HG02884 (cell line): Measurements from ENCODE around the gene ABCA13.

ENCODE experiments used
- ATAC-seq: cut with Tn5 transposase; IDR thresholded peaks from one replicate; pipeline ENCODE4 v1.9.1; 2021; ENCODE audit warnings: mild to moderate bottlenecking, moderate library complexity; ENCODE audit not compliant: unreplicated experiment

The ABCA13 gene

DNA sequence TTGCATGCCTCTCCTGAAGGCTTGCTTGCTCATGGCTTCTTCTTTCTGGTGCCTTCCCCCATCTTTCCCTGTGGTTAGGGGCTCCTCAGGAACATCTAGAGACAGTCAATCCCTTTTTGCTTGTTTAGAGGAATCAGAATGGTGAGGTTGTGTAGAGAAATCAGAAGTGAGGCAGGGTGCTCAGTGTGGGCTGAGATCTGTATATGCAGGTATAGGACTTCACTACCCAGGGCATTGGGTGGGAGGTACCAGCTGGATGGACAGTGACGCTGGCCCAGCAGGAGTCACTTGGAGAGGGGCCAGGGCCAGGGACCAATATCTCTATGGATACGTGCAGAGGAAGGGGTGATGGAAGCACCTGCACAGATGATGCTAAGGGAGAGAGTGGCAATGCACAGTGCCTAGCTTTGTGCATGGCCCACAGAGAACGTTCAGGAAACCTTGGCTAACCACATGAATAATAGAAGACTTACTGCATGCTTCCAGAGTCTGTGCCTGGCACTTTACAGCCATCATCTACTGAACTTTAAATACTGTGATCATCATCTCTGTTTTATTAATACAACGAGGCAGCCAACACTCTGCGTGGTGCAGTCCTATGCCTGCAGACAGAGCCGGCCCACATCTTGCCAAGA lies 255.2 kb downstream of the ABCA13 start:
- ATAC-seq = no peak

DNA sequence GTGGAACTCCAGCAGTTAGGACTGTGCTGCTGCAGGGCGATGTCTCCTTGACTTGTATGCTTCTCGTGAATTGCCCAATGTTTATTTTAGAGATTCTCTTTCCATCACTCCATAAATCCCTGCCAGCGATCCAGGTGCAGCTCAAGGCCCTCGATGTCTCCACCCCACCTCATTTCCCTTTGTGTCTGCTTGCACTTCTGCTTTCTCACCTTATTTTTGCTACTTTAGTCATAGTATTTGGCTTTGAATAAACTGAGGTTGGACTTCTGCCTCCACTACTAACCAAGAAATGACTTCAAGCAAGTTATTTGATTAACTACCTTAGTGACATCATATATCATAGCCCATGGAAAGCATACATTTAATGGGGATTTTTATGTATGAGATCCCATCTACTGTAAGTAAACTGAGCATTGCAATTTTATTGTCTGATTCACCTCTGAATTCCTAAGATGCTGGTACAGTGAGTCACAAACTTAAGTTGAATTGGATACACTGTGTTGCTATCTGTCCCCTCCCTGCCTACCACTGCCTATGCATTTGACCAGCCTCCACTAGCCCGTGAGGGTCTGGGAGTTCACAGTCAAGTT lies 255.8 kb downstream of the ABCA13 start:
- ATAC-seq = no peak

DNA sequence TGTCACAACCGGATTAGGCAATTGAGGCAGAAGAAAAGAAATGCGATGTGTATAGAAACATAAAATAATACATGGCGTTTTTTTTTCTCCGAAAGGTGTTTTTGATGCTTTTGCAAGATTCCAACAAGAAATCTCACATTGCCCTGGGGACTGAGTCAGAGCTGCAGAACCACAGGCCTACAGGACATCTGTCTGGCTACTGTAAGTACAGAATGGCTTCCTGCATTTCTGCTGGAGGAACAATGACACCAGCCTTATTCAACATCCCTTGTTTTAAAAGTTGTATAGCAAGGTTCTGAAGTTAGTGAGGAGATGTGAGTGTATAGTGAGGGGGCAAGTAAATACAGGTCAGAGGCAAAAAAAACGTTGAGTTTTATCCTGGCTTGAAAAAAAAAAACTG lies 256.4 kb downstream of the ABCA13 start:
- ATAC-seq = no peak

DNA sequence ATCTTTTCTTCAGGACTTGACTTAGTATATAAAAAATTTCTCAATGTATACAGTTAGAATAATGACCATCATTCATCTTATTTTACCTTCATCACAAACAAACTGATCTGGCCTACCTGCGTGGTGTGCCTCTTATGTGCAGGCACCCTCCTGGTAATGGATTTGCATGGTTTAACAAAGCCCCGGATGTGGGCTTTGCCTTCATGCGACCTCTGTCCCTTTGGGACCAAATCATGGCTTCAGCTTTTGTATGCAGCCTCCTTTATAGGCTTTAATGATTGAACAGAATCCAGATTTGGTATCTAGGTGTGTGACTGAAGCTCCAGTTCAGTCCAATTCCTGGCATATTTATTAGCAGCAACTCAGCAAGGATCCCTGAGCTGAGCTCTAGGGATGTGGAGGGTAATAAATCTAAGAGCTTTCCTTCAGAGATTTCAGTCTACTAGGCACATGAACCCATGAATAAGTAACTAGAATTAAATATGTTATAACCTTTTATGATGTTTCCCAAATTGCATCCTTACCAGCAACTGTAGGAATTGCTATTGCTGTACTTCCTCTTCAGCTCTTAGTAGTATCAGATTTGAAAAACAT lies 256.9 kb downstream of the ABCA13 start:
- ATAC-seq = no peak

DNA sequence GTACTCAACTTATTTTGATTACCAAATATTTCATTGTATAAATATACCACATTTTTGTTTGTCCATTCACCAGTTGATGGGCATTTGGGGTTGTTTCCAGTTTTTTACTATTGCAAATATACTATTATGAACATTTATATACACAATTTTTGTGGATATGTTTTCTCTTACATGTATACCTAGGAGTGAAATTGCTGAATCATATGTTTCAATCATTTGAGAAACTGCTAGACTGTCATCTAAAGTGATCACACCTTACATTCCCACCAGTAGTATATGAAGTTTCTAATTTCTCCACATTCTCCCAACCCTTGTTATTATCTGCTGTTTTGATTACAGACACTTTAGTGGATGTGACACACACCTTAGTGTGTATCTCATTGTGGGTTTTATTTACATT lies 257.9 kb downstream of the ABCA13 start:
- no peak for ATAC-seq

DNA sequence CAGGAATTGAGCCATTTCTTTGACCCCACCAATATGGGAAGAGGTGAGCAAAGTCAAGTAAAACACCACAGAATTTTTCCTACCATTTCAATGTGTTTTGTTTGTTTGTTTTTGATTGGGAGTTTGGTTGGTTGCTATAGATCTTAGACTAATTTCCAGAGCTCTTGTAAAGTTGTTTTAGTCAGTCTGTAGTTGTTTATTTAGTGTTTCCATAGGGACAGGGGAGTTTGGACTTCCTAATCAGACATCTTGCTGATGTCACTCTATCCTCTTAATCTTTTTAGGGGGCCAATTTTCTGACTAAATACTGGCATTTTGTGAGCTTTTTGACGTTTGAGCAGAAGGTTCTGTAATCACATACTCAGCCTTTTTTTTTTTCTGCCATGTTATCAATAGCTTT lies 266.9 kb downstream of the ABCA13 start:
- no peak for ATAC-seq

DNA sequence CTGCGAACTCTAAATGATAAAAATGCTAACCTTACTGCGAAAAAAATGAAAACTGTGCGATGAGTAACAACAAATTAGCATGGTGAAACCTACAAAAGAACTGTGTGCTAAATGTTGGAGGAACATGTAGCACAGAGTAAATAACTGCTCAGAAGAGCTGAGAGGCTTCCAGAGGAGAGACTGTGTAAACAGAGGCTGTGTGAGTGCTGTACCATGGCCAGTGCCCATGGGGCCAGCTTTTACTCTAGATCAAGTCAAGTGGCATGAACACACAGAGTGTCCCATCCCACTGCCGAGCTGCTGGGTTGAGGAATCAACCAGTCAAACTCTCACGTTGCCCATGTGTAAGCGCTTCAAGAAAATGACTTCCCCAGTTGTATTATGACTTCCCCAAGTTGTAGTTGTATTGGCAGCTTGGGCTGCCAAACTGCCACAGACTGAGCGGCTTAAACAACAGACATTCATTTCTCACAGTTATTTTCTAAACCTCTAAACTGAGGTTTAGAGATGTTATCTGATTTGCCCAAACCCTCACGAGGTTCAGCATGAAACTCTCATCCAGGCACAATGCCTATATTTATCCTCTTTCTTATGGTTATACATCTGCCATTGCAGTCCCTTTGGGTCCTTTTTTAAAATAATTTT lies 270.7 kb downstream of the ABCA13 start:
- ATAC-seq = no peak

DNA sequence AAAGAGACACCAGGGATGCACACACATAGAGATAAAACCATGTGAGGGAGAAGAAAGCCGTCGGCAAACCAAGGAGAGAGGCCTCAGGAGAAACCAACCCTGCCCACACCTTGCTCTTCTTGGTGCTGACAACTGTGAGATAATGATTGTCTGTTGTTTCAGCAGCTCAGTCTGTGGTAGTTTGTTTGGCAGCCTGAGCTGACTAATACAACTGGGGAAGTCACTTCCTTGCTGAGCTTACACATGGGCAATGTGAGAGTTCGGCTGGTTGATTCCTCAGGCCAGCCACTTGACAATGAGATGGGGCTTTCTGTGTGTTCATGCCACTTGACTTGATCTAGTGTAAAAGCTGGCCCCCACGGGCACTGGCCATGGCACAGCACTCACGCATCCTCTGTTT lies 271.8 kb downstream of the ABCA13 start:
- ATAC-seq = no peak

DNA sequence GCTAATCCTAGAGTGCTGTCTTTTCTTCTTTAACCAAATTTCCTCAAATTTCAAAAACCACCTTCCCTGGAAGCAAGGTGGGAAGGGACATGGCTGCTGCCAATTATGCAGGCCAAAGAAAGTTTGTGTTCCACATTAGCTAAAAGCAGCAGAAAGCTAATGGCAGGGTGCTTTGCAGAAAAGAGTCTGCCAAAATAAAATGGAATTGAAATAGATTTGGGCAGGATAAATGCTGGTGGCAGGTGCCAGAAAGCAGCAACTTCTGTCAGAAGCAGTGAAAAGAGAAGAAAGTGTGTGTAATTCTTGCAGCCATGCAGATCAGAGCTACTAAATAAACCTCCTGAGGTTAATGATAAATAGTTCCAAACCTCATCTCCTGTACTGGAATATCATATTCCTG lies 275.5 kb downstream of the ABCA13 start:
- ATAC-seq = no peak

DNA sequence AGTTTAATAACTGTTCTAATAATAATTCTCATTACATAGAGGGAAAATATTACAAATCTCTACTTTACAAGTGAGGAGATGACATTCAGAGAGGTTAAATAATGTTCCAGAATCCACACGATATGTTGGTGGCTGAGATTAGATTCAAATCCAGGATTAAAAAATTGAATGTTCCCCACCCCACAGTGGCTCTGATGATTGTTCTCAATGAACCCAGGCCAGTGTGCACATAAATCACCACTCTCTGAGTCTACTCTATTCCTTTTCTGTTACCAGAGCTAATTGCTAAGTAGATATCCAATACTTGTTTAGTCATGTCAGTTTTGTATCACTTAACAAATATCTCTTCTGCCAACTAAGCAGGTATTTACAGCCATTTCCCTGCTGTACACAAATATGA lies 281.0 kb downstream of the ABCA13 start:
- ATAC-seq = no peak

DNA sequence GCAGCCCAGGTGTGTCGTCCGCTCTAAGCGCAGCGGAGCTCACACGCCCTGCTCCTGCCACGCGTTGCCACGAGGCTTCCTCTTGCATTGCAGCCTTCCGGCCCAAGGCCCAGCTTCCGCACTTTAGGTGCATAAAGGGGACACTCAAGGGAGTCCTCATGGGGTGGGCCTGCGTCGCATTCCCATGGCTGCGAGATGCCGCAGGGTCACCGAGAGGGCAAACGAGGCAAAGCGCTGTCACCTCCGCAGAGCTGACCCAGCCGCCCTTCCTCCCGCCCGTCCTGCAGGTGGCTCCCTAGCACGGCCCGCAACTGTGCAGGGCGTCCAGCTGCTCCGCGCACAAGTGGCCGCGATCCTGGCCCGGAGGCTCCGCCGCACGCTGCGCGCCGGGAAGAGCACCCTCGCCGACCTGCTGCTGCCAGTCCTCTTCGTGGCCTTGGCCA lies 283.5 kb downstream of the ABCA13 start:
- no peak for ATAC-seq

DNA sequence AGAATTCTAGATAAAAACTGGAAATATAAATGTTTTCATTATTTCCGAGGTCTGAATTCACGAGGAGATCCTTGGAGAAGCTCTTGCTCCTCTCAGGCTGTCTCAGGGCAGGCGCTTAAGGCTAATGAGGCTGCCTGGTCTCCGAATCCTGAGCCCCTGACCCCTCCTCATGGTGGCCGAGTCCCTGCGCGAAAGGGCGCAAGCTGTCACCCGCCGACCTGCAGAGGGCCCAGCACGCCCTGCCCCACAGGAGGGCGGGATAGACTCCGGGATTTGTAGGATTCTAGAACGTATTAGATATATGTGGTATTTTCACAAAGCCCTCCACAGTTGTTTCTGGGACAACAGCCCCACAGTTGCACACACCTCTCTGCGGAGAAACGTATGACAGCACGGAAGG lies 284.1 kb downstream of the ABCA13 start:
- ATAC-seq = no peak

DNA sequence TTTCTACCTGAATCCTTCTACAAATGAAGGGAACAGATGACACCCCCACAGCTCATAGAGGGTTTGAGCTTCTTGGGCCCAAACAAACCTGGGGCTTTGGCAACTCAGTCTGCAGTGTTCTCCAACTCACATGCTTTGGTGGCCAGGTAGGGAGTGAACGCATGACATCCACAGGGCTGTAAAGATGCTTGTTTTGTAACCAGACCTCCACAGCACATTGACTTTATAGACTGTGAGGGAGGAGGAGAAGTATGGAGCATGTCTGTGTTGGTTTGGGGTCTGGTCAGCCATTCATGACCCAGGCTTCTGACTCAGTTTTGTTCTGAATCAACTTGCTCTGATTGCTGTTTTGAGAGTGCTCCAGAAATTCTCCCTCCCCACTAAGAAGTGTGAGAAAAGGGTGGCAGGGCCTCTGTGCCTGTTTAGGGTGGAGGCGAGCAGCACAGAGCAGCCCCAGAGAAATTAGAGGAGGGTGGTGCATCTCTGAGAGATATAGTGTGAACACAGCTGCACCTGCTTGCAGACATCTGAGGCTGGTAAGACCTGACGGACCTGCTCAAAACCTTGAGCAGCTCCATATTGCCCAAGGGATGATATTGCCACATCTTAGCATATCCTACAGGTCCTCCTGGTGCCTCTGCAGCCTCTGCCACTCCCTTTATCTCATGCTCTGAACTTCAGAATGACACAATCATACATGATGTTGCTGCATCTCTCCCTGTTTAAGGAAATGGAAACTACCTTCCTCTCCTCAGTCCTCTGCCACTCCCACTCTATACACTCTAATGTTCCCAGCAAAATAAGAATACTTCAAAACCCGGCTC lies 287.7 kb downstream of the ABCA13 start:
- ATAC-seq = no peak

DNA sequence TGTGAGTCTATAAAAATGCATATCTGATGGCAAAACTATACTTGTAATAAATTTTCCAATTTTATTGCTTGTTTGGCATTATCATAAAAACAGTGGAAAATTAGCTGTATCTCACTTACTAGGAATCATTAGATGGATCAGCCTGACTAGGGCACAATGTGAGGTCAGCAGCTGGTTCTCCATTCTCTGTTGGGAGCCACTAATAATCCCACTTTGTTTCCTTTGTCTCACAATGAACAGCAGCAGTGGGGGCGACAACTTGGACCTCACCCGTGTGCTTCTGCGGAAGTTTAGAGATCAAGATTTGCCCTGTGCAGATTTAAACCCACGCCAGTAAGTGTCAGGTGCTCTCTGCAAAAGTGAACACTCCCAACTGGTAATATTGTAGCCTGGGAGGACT lies 295.5 kb downstream of the ABCA13 start:
- ATAC-seq = no peak

DNA sequence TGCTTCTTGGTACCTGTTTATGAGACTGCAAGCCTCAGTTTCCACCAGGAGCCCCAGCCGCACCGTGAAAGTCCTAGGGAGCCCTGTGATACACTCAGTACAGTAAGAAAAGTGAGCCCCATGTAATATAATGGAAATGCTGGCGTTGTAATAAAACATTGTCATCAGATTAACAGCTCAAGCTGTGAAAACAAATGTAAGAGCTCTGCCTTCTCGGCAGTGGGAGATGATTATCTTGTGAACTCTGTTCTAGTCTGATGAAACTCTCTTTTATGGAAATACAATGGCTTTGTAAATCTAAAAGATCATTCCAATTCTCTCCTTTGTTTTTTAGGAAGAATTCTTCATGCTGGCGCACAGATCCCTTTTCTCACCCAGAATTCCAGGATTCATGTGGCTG lies 299.9 kb downstream of the ABCA13 start:
- ATAC-seq = no peak

DNA sequence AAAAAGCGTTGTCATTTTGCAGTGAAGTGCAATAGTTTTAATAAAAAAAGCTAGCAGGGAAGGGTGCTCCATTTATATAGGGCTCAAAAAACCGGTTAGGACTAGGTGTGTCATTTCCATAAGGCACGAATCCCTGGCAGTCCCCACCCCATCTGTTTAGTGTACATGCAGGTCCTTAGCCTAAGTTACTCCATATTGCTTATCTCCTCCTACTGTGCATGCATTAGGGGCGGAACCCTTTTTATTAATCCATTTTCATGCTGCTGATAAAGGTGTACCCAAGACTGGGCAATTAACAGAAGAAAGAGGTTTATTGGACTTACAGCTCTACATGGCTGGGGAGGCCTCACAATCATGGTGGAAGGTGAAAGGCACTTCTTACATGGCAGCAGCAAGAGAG lies 301.4 kb downstream of the ABCA13 start:
- ATAC-seq = no peak

DNA sequence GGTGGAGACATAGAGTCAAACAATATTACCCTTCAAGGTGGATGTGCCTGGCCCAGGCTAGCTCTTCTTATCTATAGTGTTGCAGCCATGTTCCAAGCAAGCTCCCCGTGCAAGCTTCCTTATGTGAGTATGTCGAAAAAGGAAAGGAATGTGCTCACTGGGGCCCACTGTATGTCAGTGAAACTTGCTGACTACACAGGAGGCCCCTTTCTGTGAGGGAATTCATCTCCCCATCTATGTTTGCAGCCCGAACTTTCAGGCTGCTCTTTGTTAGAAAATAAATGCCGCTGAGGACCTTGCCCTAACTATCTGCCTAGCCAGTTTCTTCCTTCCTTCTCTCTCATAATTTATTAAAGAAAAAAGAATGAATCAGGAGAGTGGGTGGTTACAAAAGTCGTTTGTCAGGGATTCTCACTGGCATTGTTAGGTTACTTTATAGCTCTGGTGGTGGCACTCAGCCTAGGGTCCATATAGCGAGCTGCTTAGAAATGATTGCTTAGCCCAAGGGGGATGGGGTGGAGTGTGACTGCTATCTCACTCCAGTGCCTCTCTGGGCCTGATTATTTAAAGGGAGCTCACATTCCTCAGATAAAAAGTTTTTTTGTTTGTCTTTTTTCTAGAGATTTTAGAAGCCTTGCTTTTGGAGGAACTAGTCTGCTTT lies 302.1 kb downstream of the ABCA13 start:
- ATAC-seq = no peak

DNA sequence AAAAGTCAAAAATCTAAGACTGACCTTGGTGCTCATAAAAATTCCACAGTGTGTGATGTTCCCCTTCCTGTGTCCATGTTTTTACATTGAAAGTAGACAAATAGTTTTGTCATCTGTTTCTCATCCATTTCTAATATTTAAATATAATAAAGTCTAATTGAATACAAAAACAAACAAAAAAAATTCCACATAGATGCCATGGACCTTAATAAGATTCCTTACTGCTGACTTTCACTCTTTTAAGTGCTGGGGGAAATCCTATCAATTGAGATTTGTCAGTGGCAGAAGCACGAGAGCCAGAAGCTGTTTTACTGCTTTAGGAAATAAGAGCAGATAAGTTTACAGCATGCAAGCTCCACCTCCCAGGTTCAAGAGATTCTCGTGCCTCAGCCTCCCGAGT lies 310.0 kb downstream of the ABCA13 start:
- no peak for ATAC-seq

DNA sequence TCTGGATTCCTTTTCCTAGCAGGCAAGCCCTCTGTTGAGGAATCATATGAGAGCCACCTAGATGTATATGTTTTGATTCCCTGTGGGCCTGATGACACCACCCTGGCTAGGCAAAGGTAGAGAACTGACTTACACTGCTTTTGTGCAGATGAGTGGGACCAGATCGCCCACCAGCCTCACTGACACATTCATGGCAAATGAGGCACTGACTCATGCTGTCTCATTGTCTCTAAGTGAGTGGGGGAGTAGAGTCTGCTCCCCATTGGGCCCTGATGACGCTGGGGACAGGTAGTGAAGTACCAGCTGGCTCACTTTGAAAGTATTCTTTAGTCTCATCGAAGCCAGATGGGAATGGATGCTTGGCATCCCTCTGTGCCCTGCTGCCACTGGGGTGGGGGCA lies 326.3 kb downstream of the ABCA13 start:
- no peak for ATAC-seq

DNA sequence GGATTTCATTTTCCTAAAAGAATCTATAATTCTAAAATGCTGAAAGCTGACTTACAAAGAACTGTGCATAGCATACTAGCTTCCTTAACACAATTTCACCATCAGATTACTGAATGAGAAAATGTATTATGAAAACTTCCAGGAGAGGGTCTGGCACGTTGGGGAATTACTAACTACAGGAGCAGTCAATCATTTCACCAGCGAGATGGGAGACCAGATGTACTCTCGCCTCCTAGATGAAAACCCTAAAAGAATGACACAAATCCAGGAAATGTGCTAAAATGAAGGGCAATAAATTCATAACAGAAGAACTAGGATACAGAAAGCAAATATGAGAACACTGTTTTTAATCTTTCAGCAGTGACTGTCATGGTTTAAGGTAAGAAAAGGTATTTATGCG lies 330.8 kb downstream of the ABCA13 start:
- ATAC-seq = no peak

DNA sequence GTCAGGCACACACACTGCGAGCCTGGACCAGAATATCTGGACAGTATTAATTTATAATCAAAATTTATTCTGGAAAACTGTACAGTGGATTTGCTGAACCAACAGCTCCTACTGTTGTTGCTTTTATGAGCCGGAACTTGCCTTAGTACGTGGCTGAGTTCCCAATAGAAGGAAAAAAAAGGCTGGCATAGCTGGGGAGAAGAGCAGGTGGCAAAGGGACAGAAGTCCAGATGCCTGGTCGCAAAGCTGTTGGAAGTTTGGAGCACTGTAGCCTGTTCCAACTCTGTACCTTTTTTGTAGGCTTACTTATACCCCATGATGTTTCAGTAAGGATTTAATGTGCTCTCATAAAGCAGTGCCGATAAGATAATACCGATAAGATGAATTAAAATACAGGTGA lies 333.8 kb downstream of the ABCA13 start:
- no peak for ATAC-seq
